Naive thymus-derived CD4-positive, alpha-beta T cell (primary cell): ENCODE measurements around the gene FARP1. TPM values are rescaled to one million over a fixed set of nuclear protein-coding genes. Genes with fewer than 3 reads are reported as not detected.
A peak's percentile ranks its signal among the peaks of the same experiment; 100 is the strongest.

ENCODE experiments used
- ATAC-seq: fragments of 150-1000 bp; cut with Tn5 transposase; 2 replicates; pipeline ENCODE4 v1.10.0; 2021; ENCODE audit warnings: mild to moderate bottlenecking, moderate library complexity
- CTCF ChIA-PET: fragments of 350-600 bp; sonication (Branson Sonifier 250); formaldehyde crosslinking; loops from one replicate; lab custom pipeline; 2021; ENCODE audit warnings: antibody characterized with exemption; lab: Charles Lee
- POLR2A ChIA-PET: fragments of 350-600 bp; sonication (Branson Sonifier 250); formaldehyde crosslinking; loops from one replicate; lab custom pipeline; 2021; ENCODE audit warnings: antibody characterized with exemption, inconsistent platforms; lab: Charles Lee
- DNase-seq, 9 donors: peaks; one replicate each; pipeline versions ENCODE4 v3.0.0 to v3.0.0-alpha.2; 2020 to 2022; ENCODE audit warnings: mixed read lengths in 1 of 9
- H3K27ac ChIP-seq: one replicate; pipeline ENCODE4 v1.7.0; 2013; ENCODE audit warnings: mild to moderate bottlenecking, low read depth, low read length, moderate library complexity
- H3K27me3 ChIP-seq, 2 donors: one replicate each; pipeline ENCODE4 v1.7.0; 2013; ENCODE audit warnings: low read length in 2 of 2, mild to moderate bottlenecking in 2 of 2, moderate library complexity in 2 of 2; ENCODE audit not compliant: control insufficient read depth in 2 of 2, insufficient read depth in 2 of 2
- H3K36me3 ChIP-seq, 3 experiments: 1 replicate in 2 of 3; 2 replicates in 1 of 3; pipeline ENCODE4 v1.7.0; 2013; ENCODE audit warnings: low read length in 3 of 3, mild to moderate bottlenecking in 3 of 3, moderate library complexity in 1 of 3; ENCODE audit not compliant: insufficient read depth in 3 of 3, control insufficient read depth in 2 of 3
- H3K4me1 ChIP-seq, 2 donors: one replicate each; pipeline ENCODE4 v1.7.0; 2013; ENCODE audit warnings: low read length in 2 of 2, mild to moderate bottlenecking in 2 of 2, moderate library complexity in 1 of 2; ENCODE audit not compliant: control insufficient read depth in 2 of 2, insufficient read depth in 2 of 2
- H3K4me3 ChIP-seq: 2 replicates; pipeline ENCODE4 v1.7.0; 2013; ENCODE audit warnings: mild to moderate bottlenecking, low read length
- H3K9me3 ChIP-seq, 3 experiments: 1 replicate in 2 of 3; 2 replicates in 1 of 3; pipeline ENCODE4 v1.7.0; 2013; ENCODE audit warnings: low read length in 3 of 3; ENCODE audit not compliant: control insufficient read depth in 2 of 3
- H3K27ac Mint-ChIP-seq, 9 donors: one replicate each; pipeline ENCODE4 v1.8.0; 2020 to 2022; ENCODE audit warnings: mixed read lengths in 9 of 9, mild to moderate bottlenecking in 8 of 9, moderate library complexity in 5 of 9, inconsistent platforms in 2 of 9
- H3K27me3 Mint-ChIP-seq, 5 donors: one replicate each; pipeline ENCODE4 v1.8.0; 2021 to 2022; ENCODE audit warnings: mixed read lengths in 5 of 5, mild to moderate bottlenecking in 1 of 5
- H3K36me3 Mint-ChIP-seq, 5 donors: one replicate each; pipeline ENCODE4 v1.8.0; 2020 to 2022; ENCODE audit warnings: mixed read lengths in 5 of 5, mild to moderate bottlenecking in 3 of 5, inconsistent platforms in 1 of 5
- H3K4me1 Mint-ChIP-seq, 7 donors: one replicate each; pipeline ENCODE4 v1.8.0; 2020 to 2022; ENCODE audit warnings: mixed read lengths in 7 of 7, mild to moderate bottlenecking in 3 of 7, inconsistent platforms in 1 of 7
- H3K4me3 Mint-ChIP-seq, 10 donors: one replicate each; pipeline ENCODE4 v1.8.0; 2020 to 2022; ENCODE audit warnings: mild to moderate bottlenecking in 10 of 10, mixed read lengths in 10 of 10, moderate library complexity in 6 of 10, inconsistent platforms in 2 of 10
- H3K9me3 Mint-ChIP-seq, 11 donors: one replicate each; pipeline ENCODE4 v1.8.0; 2020 to 2022; ENCODE audit warnings: mixed read lengths in 11 of 11, mild to moderate bottlenecking in 4 of 11, inconsistent platforms in 1 of 11, moderate library complexity in 1 of 11
- intact Hi-C, 2 donors: fragments of 100-400 bp; cut with micrococcal nuclease; formaldehyde crosslinking; loops; one replicate each; pipeline ENCODE4 v1.15.1; 2023
- polyA plus RNA-seq, 2 donors: library from polyadenylated mRNA; unstranded; fragments of 300-500 nt; fragmentation: Illumina TruSeq; gene quantifications; one replicate each; pipeline ENCODE4 v1.2.3, GENCODE V29; 2021
- total RNA-seq, 6 experiments: library from RNA in 5 of 6; stranded (reverse) in 5 of 6; gene quantifications; 1 replicate in 5 of 6; 2 replicates in 1 of 6; pipeline ENCODE4 v1.2.3 and lab custom pipeline; 2021 to 2026

Gene FARP1
- total and polyA plus RNA-seq, 7 experiments from 2014 or later, result 0.19 to 1.1 (median 0.60) TPM

GRCh38 chr13:98452851-98453843 lies 310.3 kb downstream of the FARP1 start:
- Histone ChIP-seq H3K9me3 (no peaks in the 10 kb centered on the region), H3K36me3 (peaks cover 5 to 59% (median 10%) of the 10 kb centered on the region in 3 experiments), H3K4me1 (peaks cover 0 to 12% of the 10 kb centered on the region in 2 donors), H3K27me3 (no peaks in the 10 kb centered on the region), H3K27ac (no peak overlapping the region), H3K4me3 (no peak overlapping the region)
- H3K27me3 Mint-ChIP-seq, result no peaks in the 10 kb centered on the region
- H3K4me1 Mint-ChIP-seq, result peaks cover 9 to 33% (median 21%) of the 10 kb centered on the region in 7 donors
- ChIA-PET CTCF (interaction anchor here (3.4 kb wide), 1 partner anchor 199 kb away, joined by 34 read pairs; no protein-coding TSS in a partner anchor), POLR2A (no interaction called here)
- ATAC-seq, result no peak
- intact Hi-C loops, result no loop called here
- no peaks in the 10 kb centered on the region for H3K9me3 Mint-ChIP-seq
- DNase-seq, result no peak
- no peak overlapping the region for H3K4me3 Mint-ChIP-seq
- peak overlapping the region in 2 of 9 donors; percentile 22 to 59 for H3K27ac Mint-ChIP-seq
- peaks cover 4 to 44% (median 11%) of the 10 kb centered on the region in 5 donors for H3K36me3 Mint-ChIP-seq

- peak overlapping the region in 7 of 9 donors; percentile 9 to 89 (median 44) for H3K27ac Mint-ChIP-seq
Observed at GRCh38 chr13:98454389-98454881, 311.5 kb downstream of the FARP1 start.

GRCh38 chr13:98456413-98456845 lies 313.5 kb downstream of the FARP1 start:
- Histone ChIP-seq H3K27me3 (no peaks in the 10 kb centered on the region), H3K9me3 (no peaks in the 10 kb centered on the region), H3K4me3 (no peak overlapping the region), H3K36me3 (peaks cover 12 to 83% (median 20%) of the 10 kb centered on the region in 3 experiments), H3K4me1 (peaks cover 0 to under 1% of the 10 kb centered on the region in 2 donors), H3K27ac (peak overlapping the region; percentile 8)
- peak overlapping the region in 5 of 9 donors; percentile 42 to 89 (median 58) for H3K27ac Mint-ChIP-seq
- H3K9me3 Mint-ChIP-seq, result no peaks in the 10 kb centered on the region
- ChIA-PET POLR2A (interaction anchor here (0.7 kb wide), 1 partner anchor 198 kb away, joined by 3 read pairs; no protein-coding TSS in a partner anchor), CTCF (interaction anchor here (1.0 to 1.7 kb wide), 3 partner anchors 9 to 11 kb away, joined by 3 to 6 read pairs (median 6); no protein-coding TSS in a partner anchor)
- H3K4me1 Mint-ChIP-seq, result peaks cover 4 to 21% (median 12%) of the 10 kb centered on the region in 7 donors
- no peaks in the 10 kb centered on the region for H3K27me3 Mint-ChIP-seq
- DNase-seq (no peak), ATAC-seq (no peak)
- peaks cover 5 to 53% (median 16%) of the 10 kb centered on the region in 5 donors for H3K36me3 Mint-ChIP-seq
- H3K4me3 Mint-ChIP-seq, result no peak overlapping the region
- intact Hi-C loops, result no loop called here

More at GRCh38 chr13:98454389-98454881, 311.5 kb downstream of the FARP1 start:
- ChIA-PET CTCF (interaction anchor here (1.0 to 1.3 kb wide), 3 partner anchors 9 to 217 kb away, joined by 3 read pairs; no protein-coding TSS in a partner anchor), POLR2A (no interaction called here)
- Mint-ChIP-seq H3K4me1 (peaks cover 9 to 33% (median 21%) of the 10 kb centered on the region in 7 donors), H3K36me3 (peaks cover 5 to 45% (median 11%) of the 10 kb centered on the region in 5 donors), H3K9me3 (no peaks in the 10 kb centered on the region), H3K27me3 (no peaks in the 10 kb centered on the region), H3K4me3 (no peak overlapping the region)
- no peaks in the 10 kb centered on the region for H3K9me3 ChIP-seq
- DNase-seq (no peak), ATAC-seq (no peak)
- H3K4me1 ChIP-seq, result peaks cover 0 to 12% of the 10 kb centered on the region in 2 donors
- intact Hi-C loops, result no loop called here
- no peaks in the 10 kb centered on the region for H3K27me3 ChIP-seq
- no peak overlapping the region for H3K27ac ChIP-seq
- H3K4me3 ChIP-seq, result no peak overlapping the region
- H3K36me3 ChIP-seq, result peaks cover 9 to 63% (median 10%) of the 10 kb centered on the region in 3 experiments

- Histone ChIP-seq H3K36me3 (peaks cover 12 to 85% (median 24%) of the 10 kb centered on the region in 3 experiments), H3K27ac (no peak overlapping the region), H3K4me3 (no peak overlapping the region), H3K4me1 (no peaks in the 10 kb centered on the region), H3K9me3 (no peaks in the 10 kb centered on the region), H3K27me3 (no peaks in the 10 kb centered on the region)
- intact Hi-C loops, result no loop called here
- Mint-ChIP-seq H3K27ac (peak overlapping the region in 5 of 9 donors; percentile 15 to 68 (median 42)), H3K27me3 (no peaks in the 10 kb centered on the region), H3K4me3 (no peak overlapping the region), H3K36me3 (peaks cover 5 to 51% (median 15%) of the 10 kb centered on the region in 5 donors), H3K9me3 (no peaks in the 10 kb centered on the region), H3K4me1 (peaks cover 1 to 15% (median 6%) of the 10 kb centered on the region in 7 donors)
- ATAC-seq (no peak), DNase-seq (no peak)
- CTCF ChIA-PET, result interaction anchor here (1.0 to 1.7 kb wide), 3 partner anchors 8 to 11 kb away, joined by 3 to 6 read pairs (median 6); no protein-coding TSS in a partner anchor
- POLR2A ChIA-PET, result interaction anchor here (0.7 kb wide), 2 partner anchors 106 to 197 kb away, joined by 3 read pairs; no protein-coding TSS in a partner anchor
Observed at GRCh38 chr13:98457053-98457452, 314.2 kb downstream of the FARP1 start.

GRCh38 chr13:98458431-98458830 lies 315.5 kb downstream of the FARP1 start:
- DNase-seq, result no peak
- Mint-ChIP-seq H3K27ac (peak overlapping the region in 2 of 9 donors; percentile 20 to 22), H3K9me3 (no peaks in the 10 kb centered on the region), H3K4me1 (peaks cover 0 to 17% (median 10%) of the 10 kb centered on the region in 7 donors), H3K4me3 (no peak overlapping the region), H3K27me3 (no peaks in the 10 kb centered on the region), H3K36me3 (peaks cover 15 to 53% (median 18%) of the 10 kb centered on the region in 5 donors)
- Histone ChIP-seq H3K4me1 (no peaks in the 10 kb centered on the region), H3K4me3 (no peak overlapping the region), H3K36me3 (peaks cover 14 to 88% (median 28%) of the 10 kb centered on the region in 3 experiments), H3K27ac (no peak overlapping the region), H3K9me3 (no peaks in the 10 kb centered on the region), H3K27me3 (no peaks in the 10 kb centered on the region)
- intact Hi-C loops, result no loop called here
- no peak for ATAC-seq
- ChIA-PET POLR2A (interaction anchor here (0.6 kb wide), 1 partner anchor 438 kb away, joined by 3 read pairs; no protein-coding TSS in a partner anchor), CTCF (no interaction called here)

GRCh38 chr13:98459171-98459681 lies 316.3 kb downstream of the FARP1 start:
- Mint-ChIP-seq H3K36me3 (peaks cover 15 to 55% (median 20%) of the 10 kb centered on the region in 5 donors), H3K27me3 (no peaks in the 10 kb centered on the region), H3K27ac (peak overlapping the region in 3 of 9 donors; percentile 2 to 41 (median 4)), H3K4me1 (peaks cover 0 to 17% (median 10%) of the 10 kb centered on the region in 7 donors), H3K9me3 (no peaks in the 10 kb centered on the region), H3K4me3 (no peak overlapping the region)
- POLR2A ChIA-PET, result no interaction called here
- DNase-seq, result no peak
- H3K4me3 ChIP-seq, result no peak overlapping the region
- intact Hi-C loops, result no loop called here
- no peak overlapping the region for H3K27ac ChIP-seq
- CTCF ChIA-PET, result no interaction called here
- no peaks in the 10 kb centered on the region for H3K27me3 ChIP-seq
- peaks cover 16 to 90% (median 28%) of the 10 kb centered on the region in 3 experiments for H3K36me3 ChIP-seq
- H3K9me3 ChIP-seq, result no peaks in the 10 kb centered on the region
- ATAC-seq, result no peak
- no peaks in the 10 kb centered on the region for H3K4me1 ChIP-seq
